ENCODE results near the gene COMMD10. TPM values are rescaled to one million over a fixed set of nuclear protein-coding genes. Genes with fewer than 3 reads are reported as not detected.

Gene COMMD10
- total and polyA plus RNA-seq, 8 donors, result 12.8 to 21.8 (median 14.6) TPM

GRCh38 chr5:116044073-116044472, 40.8 kb upstream of the COMMD10 start:
- no peak for DNase-seq
- H3K27me3 ChIP-seq, result no peaks in the 10 kb centered on the region
- no peak for FAIRE-seq
- no peak for ATAC-seq
- no peaks in the 10 kb centered on the region for H3K4me1 ChIP-seq
- WGBS, 2 donors, result 51 to 54% methylated on average over 3 of the region's 3 CpGs
- intact Hi-C loops (cut with DNase I), result no loop called here
- TF ChIP-seq CTCF (IDR thresholded peaks at IDR 0.05), result no peak
- no peak overlapping the region for H3K27ac ChIP-seq
- no peaks in the 10 kb centered on the region for H3K36me3 ChIP-seq
- no peak overlapping the region for H3K4me3 ChIP-seq
- no peaks in the 10 kb centered on the region for H3K9me3 ChIP-seq

- no peaks in the 10 kb centered on the region for H3K4me1 ChIP-seq
- no peak for ATAC-seq
- no peaks in the 10 kb centered on the region for H3K27me3 ChIP-seq
- no peak for DNase-seq
- FAIRE-seq, result no peak
- H3K4me3 ChIP-seq, result no peak overlapping the region
- WGBS, 2 donors, result 50 to 70% methylated on average over 2 of the region's 2 CpGs
- intact Hi-C loops (cut with DNase I), result no loop called here
- no peak overlapping the region for H3K27ac ChIP-seq
- no peaks in the 10 kb centered on the region for H3K9me3 ChIP-seq
- TF ChIP-seq CTCF (IDR thresholded peaks at IDR 0.05), result no peak
- no peaks in the 10 kb centered on the region for H3K36me3 ChIP-seq
Measured at GRCh38 chr5:116045821-116046220, 39.0 kb upstream of the COMMD10 start.

- Histone ChIP-seq H3K36me3 (no peaks in the 10 kb centered on the region), H3K9me3 (no peaks in the 10 kb centered on the region), H3K4me3 (no peak overlapping the region), H3K27ac (no peak overlapping the region), H3K4me1 (no peaks in the 10 kb centered on the region), H3K27me3 (no peaks in the 10 kb centered on the region)
- FAIRE-seq (no peak), DNase-seq (no peak), ATAC-seq (no peak)
- intact Hi-C loops (cut with DNase I), result no loop called here
- no peak for TF ChIP-seq CTCF (IDR thresholded peaks at IDR 0.05)
- WGBS, 2 donors, result 68 to 80% methylated on average over 3 of the region's 3 CpGs
Measured at GRCh38 chr5:116046261-116046660, 38.6 kb upstream of the COMMD10 start.

GRCh38 chr5:116046823-116047222, 38.0 kb upstream of the COMMD10 start:
- FAIRE-seq (no peak), ATAC-seq (no peak), DNase-seq (no peak)
- TF ChIP-seq CTCF (IDR thresholded peaks at IDR 0.05), result no peak
- H3K36me3 ChIP-seq, result no peaks in the 10 kb centered on the region
- no peaks in the 10 kb centered on the region for H3K9me3 ChIP-seq
- no peak overlapping the region for H3K4me3 ChIP-seq
- intact Hi-C loops (cut with DNase I), result no loop called here
- no peaks in the 10 kb centered on the region for H3K4me1 ChIP-seq
- no peak overlapping the region for H3K27ac ChIP-seq
- H3K27me3 ChIP-seq, result no peaks in the 10 kb centered on the region
- WGBS, 2 donors, result 74 to 78% methylated on average over 2 of the region's 2 CpGs

- 71 to 77% methylated on average over 13 of the region's 13 CpGs for WGBS, 2 donors
Measured at GRCh38 chr5:116058346-116058936, 26.4 kb upstream of the COMMD10 start.

More at GRCh38 chr5:116058346-116058936, 26.4 kb upstream of the COMMD10 start:
- FAIRE-seq, result no peak
- H3K9me3 ChIP-seq, result no peaks in the 10 kb centered on the region
- no peaks in the 10 kb centered on the region for H3K36me3 ChIP-seq
- peaks cover 0 to 2% (median 0%) of the 10 kb centered on the region in 4 donors for H3K27me3 ChIP-seq
- no peak overlapping the region for H3K27ac ChIP-seq
- ATAC-seq, result no peak
- H3K4me3 ChIP-seq, result no peak overlapping the region
- intact Hi-C loops (cut with DNase I), result no loop called here
- no peak for DNase-seq
- H3K4me1 ChIP-seq, result no peaks in the 10 kb centered on the region
- TF ChIP-seq CTCF (IDR thresholded peaks at IDR 0.05), result no peak

All from pancreas (tissue), 10 donors.